ENCODE results near the gene BCL2L2.

BCL2L2 gene

DNA sequence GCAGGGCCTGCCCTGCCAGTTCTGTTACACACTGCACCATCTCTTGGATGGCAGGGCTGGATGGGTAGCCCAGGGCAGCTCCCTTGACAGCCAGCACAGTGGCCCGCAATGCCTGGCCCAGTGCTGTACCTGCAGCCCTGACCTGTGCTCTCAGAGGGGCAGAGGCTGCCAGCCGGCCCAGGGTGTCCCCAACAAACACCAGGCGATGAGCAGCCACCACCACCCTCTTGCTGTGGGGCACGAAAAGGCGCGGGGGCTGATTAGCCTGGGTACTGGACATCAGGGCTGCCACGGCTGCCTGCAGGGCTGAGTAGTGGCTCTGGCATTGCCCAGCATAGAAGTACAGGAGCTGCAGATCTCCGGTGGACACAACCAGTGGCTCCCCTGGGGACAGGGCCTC lies 50.6 kb downstream of the BCL2L2 start:
- no peak for DNase-seq

DNA sequence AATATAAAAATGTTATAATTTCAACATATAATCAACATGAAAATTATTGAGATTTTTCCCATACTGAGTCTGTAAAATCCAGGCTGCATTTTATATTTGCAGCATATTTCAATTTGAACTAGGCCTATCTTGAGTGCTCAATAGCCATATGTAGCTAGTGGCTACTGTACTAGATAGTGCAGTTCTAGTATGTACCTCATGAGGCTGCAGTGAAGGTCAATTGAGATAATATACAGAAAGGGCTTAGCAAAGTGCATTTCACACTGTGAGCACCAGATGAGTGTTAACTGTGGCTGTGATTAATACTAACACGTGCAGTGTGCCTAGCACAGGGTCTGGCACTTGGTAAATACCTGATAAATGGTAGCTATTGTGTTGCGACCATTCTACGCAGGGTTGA lies 51.4 kb downstream of the BCL2L2 start:
- DNase-seq, result no peak

DNA sequence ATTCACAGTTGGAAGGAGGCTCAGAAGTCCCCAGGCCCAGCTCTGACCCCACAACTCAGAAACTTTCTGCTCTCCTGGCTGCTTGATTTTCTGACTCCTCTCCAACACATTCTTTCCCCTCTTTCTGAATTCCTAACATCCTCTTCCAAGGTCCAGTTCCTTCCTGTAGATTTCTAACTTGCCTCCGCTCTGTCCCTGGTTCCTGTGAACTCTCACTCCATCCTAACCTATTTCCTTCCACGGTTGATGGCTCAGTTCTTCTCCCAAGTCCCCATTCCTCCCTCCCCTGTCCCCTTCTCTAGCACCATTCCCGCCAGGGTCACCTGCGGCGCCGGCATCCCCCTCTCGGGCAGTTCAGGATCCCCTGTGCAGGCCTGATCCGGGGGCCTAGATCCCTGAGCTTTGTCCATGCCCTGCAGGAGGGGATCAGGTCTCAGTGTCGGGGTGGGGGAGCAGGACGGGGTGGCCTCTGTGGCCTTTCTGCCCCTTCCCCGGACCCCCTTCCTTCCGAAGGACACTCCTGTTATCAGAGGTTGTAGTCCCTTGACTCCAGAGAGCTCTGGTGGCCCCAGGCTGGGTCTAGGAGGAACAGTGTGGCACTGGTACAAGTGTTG lies 52.0 kb downstream of the BCL2L2 start:
- no peak for DNase-seq

DNA sequence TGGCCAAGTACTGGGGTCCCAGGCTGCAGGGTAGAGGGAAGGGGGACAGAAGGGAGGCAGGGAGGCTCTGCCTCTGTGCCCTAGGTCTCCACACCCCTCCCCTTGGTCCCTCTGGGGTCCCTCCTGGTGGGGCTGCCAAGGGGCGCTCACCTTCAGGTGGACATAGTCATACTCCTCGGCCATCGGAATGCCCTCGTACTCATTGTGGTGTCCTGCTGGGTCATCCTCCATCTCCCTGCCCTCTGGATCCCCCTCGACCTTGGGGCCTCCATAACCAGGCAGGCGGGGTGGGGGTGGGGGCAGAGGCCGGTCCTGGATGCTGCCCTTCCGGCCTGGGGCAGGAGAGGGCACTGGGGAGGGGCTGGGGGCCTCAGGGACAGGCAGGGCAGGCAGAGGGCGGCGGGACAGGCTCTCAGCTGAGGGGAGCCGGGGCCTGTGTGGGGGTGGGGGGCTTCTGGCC lies 52.6 kb downstream of the BCL2L2 start:
- DNase-seq, result no peak

DNA sequence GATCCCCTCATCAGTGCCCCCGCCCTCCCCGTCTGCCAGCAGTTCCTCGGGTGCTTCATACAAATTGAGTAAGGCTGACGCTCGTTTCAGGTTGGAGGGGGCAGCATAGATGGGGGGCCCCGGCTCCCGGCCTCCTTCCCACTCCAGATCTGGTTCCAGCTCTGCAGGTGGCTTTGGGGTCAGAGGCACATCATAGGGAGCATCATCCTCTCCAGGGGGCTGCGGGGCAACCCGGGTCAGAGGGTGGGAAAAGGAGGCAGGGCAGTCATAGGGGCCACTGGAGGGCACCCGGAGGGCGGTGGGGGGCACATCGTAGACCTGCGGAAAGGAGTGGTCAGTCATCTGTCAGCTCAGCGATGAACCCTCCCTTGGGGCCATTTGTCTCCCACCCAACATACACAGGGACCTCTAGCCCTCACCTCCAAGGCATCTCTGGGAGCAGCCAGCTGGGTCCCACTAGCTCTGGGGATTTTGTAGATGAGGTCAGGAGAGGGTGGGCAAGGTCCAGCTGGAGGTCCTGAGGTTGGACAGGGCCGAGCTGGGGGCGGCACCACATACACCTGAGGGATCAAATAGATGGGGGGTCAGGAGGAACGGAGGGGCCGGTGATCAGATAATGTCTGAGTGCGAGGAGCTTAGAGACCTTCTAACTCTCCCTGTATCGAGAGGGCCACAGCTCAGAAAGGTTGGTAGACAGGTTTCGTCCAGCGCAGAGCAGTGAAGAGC lies 53.3 kb downstream of the BCL2L2 start:
- DNase-seq, result no peak

DNA sequence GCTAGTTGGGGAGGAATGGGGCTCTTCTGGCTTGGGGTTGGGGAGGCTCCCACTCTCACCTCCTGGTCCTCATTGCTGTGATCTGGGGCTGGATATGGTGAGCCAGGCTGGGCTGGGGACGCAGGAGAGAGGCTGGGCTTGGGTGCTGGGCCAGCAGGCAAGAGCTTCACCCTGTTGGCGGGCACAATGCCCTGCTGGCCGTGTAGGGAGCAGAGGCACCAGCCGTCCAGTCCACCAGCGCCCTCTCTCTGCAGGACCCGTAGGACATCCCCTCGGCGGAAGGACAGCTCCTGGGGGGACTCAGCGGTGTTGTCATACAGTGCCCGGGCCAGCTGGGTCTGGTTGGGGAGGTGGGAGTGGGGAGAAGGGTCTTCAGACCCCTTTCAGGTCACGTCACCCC lies 53.9 kb downstream of the BCL2L2 start:
- DNase-seq, result peak; percentile 9

DNA sequence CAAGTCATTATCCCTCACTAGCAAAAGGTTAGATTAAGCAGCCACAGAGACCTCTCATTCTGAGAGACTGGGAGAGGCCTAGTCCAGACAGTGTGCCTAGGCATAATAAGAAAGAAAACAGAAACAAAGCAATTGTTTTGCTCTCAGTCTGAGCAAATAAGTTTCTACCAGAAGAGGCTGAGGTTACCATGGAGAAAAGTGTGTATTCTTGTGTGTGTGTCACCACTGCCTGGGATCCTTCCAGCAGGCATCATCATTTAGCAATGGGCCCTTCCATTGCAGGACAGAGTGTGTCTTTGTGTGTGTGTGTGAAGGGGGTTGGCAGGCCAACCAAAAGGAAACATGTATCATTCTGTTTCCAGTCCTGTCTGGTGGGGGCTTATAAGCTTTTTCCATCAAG lies 54.7 kb downstream of the BCL2L2 start:
- no peak for DNase-seq
